HEK293T (cell line): ENCODE measurements around the gene FCGR2B.
"Not testable (repeated sequence)": the region's sequence is repeated elsewhere in the genome, so short reads cannot be mapped to it uniquely, and the experiment has no call there.

Experiments used
- CTCF ChIA-PET: fragments of 350-600 bp; formaldehyde crosslinking; extraction: SDS; loops from one replicate; lab custom pipeline; 2021; ENCODE audit warnings: antibody characterized with exemption, inconsistent platforms; lab: Yijun Ruan, JAX
- POLR2A ChIA-PET: fragments of 350-600 bp; formaldehyde crosslinking; extraction: SDS; loops from one replicate; lab custom pipeline; 2020; ENCODE audit warnings: antibody characterized with exemption, inconsistent platforms; lab: Yijun Ruan, JAX
- DNase-seq: peaks from one replicate; pipeline ENCODE4 v3.0.0; 2012; ENCODE audit warnings: mixed read lengths; ENCODE audit errors: extremely low spot score
- ARNT ChIP-seq: fragments of 450-650 bp; IDR thresholded peaks from 2 replicates; pipeline ENCODE4 v1.6.1; 2017; ENCODE audit warnings: mild to moderate bottlenecking
- BHLHE40 ChIP-seq: fragments of 450-650 bp; IDR thresholded peaks from 2 replicates; pipeline ENCODE4 v1.6.1; 2016; ENCODE audit warnings: mild to moderate bottlenecking, moderate library complexity, borderline replicate concordance
- CTBP1 ChIP-seq: fragments of 450-650 bp; IDR thresholded peaks from 2 replicates; pipeline ENCODE4 v1.6.1; 2016; ENCODE audit warnings: borderline replicate concordance
- ELF4 ChIP-seq: fragments of 450-650 bp; IDR thresholded peaks from 2 replicates; pipeline ENCODE4 v1.6.1; 2017; ENCODE audit warnings: antibody characterized with exemption
- FOXA1 ChIP-seq: fragments of 450-650 bp; IDR thresholded peaks from 2 replicates; pipeline ENCODE4 v1.6.1; 2016; ENCODE audit warnings: mild to moderate bottlenecking
- FOXK2 ChIP-seq: fragments of 450-650 bp; IDR thresholded peaks from 2 replicates; pipeline ENCODE4 v1.6.1; 2016; ENCODE audit warnings: mild to moderate bottlenecking
- FOXM1 ChIP-seq: fragments of 450-650 bp; IDR thresholded peaks from 2 replicates; pipeline ENCODE4 v1.6.1; 2017; ENCODE audit warnings: mild to moderate bottlenecking, borderline replicate concordance
- HDGF ChIP-seq: fragments of 450-650 bp; IDR thresholded peaks from 2 replicates; pipeline ENCODE4 v1.6.1; 2017; ENCODE audit warnings: antibody characterized with exemption, borderline replicate concordance
- L3MBTL2 ChIP-seq: fragments of 450-650 bp; conservative IDR thresholded peaks from 2 replicates; pipeline ENCODE4 v1.6.1; 2016; ENCODE audit warnings: mild to moderate bottlenecking
- LEF1 ChIP-seq: fragments of 450-650 bp; IDR thresholded peaks from 2 replicates; pipeline ENCODE4 v1.6.1; 2017; ENCODE audit warnings: mild to moderate bottlenecking, borderline replicate concordance
- NFRKB ChIP-seq: fragments of 450-650 bp; IDR thresholded peaks from 2 replicates; pipeline ENCODE4 v1.6.1; 2016; ENCODE audit warnings: mild to moderate bottlenecking, moderate library complexity
- PKNOX1 ChIP-seq: fragments of 450-650 bp; IDR thresholded peaks from 2 replicates; pipeline ENCODE4 v1.6.1; 2016
- SP1 ChIP-seq: fragments of 450-650 bp; IDR thresholded peaks from 2 replicates; pipeline ENCODE4 v1.6.1; 2017
- SUZ12 ChIP-seq: fragments of 450-650 bp; IDR thresholded peaks from 2 replicates; pipeline ENCODE4 v1.6.1; 2016; ENCODE audit warnings: mild to moderate bottlenecking
- TARDBP ChIP-seq: fragments of 450-650 bp; IDR thresholded peaks from 2 replicates; pipeline ENCODE4 v1.6.1; 2016
- ZNF384 ChIP-seq: fragments of 450-650 bp; IDR thresholded peaks from 2 replicates; pipeline ENCODE4 v1.6.1; 2016

The FCGR2B gene

GRCh38 chr1:161691846-161692245, 28.9 kb downstream of the FCGR2B start:
- no peak for DNase-seq
- ChIA-PET POLR2A (interaction anchor here (1.7 kb wide), 1 partner anchor 35 kb away, joined by 3 read pairs; no protein-coding TSS in a partner anchor), CTCF (no interaction called here)
- TF ChIP-seq FOXM1 = no peak
- no peak for TF ChIP-seq SP1
- TF ChIP-seq ARNT = no peak
- TF ChIP-seq ELF4 = no peak
- TF ChIP-seq NFRKB = no peak
- no peak for TF ChIP-seq TARDBP
- no peak for TF ChIP-seq CTBP1
- no peak for TF ChIP-seq LEF1
- TF ChIP-seq FOXK2 = no peak
- no peak for TF ChIP-seq FOXA1
- TF ChIP-seq BHLHE40 = no peak
- TF ChIP-seq L3MBTL2 = no peak
- no peak for TF ChIP-seq HDGF
- no peak for TF ChIP-seq PKNOX1
- TF ChIP-seq ZNF384 = no peak
- TF ChIP-seq SUZ12 = no peak

- CTCF ChIA-PET, DNase-seq, POLR2A ChIA-PET: not testable (repeated sequence)
These were observed 30.2 kb downstream of the FCGR2B start for GRCh38 chr1:161693020-161693712.

GRCh38 chr1:161698302-161698701, 35.4 kb downstream of the FCGR2B start:
- POLR2A ChIA-PET, CTCF ChIA-PET, DNase-seq: not testable (repeated sequence)

GRCh38 chr1:161702250-161702649, 39.3 kb downstream of the FCGR2B start:
- ChIA-PET CTCF (no interaction called here), POLR2A (interaction anchor here (1.1 kb wide), 1 partner anchor 24 kb away, joined by 3 read pairs; no protein-coding TSS in a partner anchor)
- TF ChIP-seq SUZ12 (no peak), BHLHE40 (no peak), NFRKB (no peak), CTBP1 (no peak)
- no peak for DNase-seq

GRCh38 chr1:161705537-161705936, 42.6 kb downstream of the FCGR2B start:
- TF ChIP-seq HDGF (no peak), FOXM1 (no peak), L3MBTL2 (no peak), PKNOX1 (no peak), ELF4 (no peak), ZNF384 (no peak), ARNT (no peak), CTBP1 (no peak), LEF1 (no peak), NFRKB (no peak), BHLHE40 (no peak)
- ChIA-PET CTCF (interaction anchor here (0.7 kb wide), 1 partner anchor 27 kb away, joined by 3 read pairs; no protein-coding TSS in a partner anchor), POLR2A (no interaction called here)
- DNase-seq = no peak

GRCh38 chr1:161706113-161706481, 43.2 kb downstream of the FCGR2B start:
- no peak for DNase-seq
- ChIA-PET CTCF (no interaction called here), POLR2A (no interaction called here)
- TF ChIP-seq HDGF (no peak), NFRKB (no peak), FOXA1 (no peak), FOXM1 (no peak), LEF1 (no peak), SUZ12 (no peak), PKNOX1 (no peak), FOXK2 (no peak), SP1 (no peak), ZNF384 (no peak), BHLHE40 (no peak), ELF4 (no peak), ARNT (no peak), L3MBTL2 (no peak), CTBP1 (no peak)

- no peak for DNase-seq
- POLR2A ChIA-PET = no interaction called here
- no peak for TF ChIP-seq L3MBTL2
- TF ChIP-seq TARDBP = no peak
- CTCF ChIA-PET = no interaction called here
These were observed 43.8 kb downstream of the FCGR2B start, which contains the start of gene FCRLA for GRCh38 chr1:161706482-161707347. Gene FCRLA (plus strand): TSS chr1:161707229. CDS start chr1:161707265, 36 bp downstream.
